Thyroid gland (tissue), 4 donors: ENCODE measurements around the gene CENPA. TPM values are rescaled to one million over a fixed set of nuclear protein-coding genes. Genes with fewer than 3 reads are reported as not detected.

Experiments
- DNase-seq, 2 donors: peaks; one replicate each; pipeline ENCODE4 v3.0.0-alpha.2; 2019
- H3K27ac ChIP-seq, 3 donors: fragments of 200-600 bp; sonication (generic); 1 replicate in 2 of 3; 2 replicates in 1 of 3; pipeline ENCODE4 v1.5.1; 2016 to 2019; ENCODE audit warnings: mild to moderate bottlenecking in 1 of 3, moderate library complexity in 1 of 3
- H3K27me3 ChIP-seq: fragments of 200-600 bp; sonication (generic); one replicate; pipeline ENCODE4 v1.5.1; 2019
- H3K36me3 ChIP-seq, 2 donors: fragments of 200-600 bp; sonication (generic); one replicate each; pipeline ENCODE4 v1.5.1; 2016 to 2019
- H3K4me1 ChIP-seq, 2 donors: fragments of 200-600 bp; sonication (generic); one replicate each; pipeline ENCODE4 v1.5.1; 2017 to 2019
- H3K4me3 ChIP-seq, 3 donors: fragments of 200-600 bp; sonication (generic); replicated peaks in 1 of 3; 1 replicate in 2 of 3; 2 replicates in 1 of 3; pipeline ENCODE4 v1.5.1; 2016; ENCODE audit warnings: mild to moderate bottlenecking in 1 of 3
- H3K9me3 ChIP-seq: fragments of 200-600 bp; sonication (generic); one replicate; pipeline ENCODE4 v1.5.1; 2017
- POLR2A ChIP-seq, 2 donors: fragments of 450-650 bp; IDR thresholded peaks; one replicate each; pipeline ENCODE4 v1.6.1; 2017; ENCODE audit warnings: antibody characterized with exemption in 2 of 2, mild to moderate bottlenecking in 2 of 2, moderate library complexity in 1 of 2
- WGBS, 2 donors: methylation state at CpG; one replicate each; pipeline ENCODE4 v1.1.5; 2017; 5-methylcytosine and 5-hydroxymethylcytosine counted together
- intact Hi-C: fragments of 100-400 bp; cut with DNase I; formaldehyde crosslinking; loops from one replicate; pipeline ENCODE4 v1.15.1; 2023
- total RNA-seq, 4 donors: library from RNA; depleted of rRNA; stranded (reverse); fragments of >200 nt; gene quantifications; one replicate each; pipeline ENCODE4 v1.2.3, GENCODE V29; 2016
- TF ChIP-seq, protein P1 (sequence below), 6 experiments: fragments of 200-600 bp in 3 of 6; fragments of 450-650 bp in 3 of 6; sonication (generic) in 3 of 6; IDR thresholded peaks; one replicate each; pipeline ENCODE4 v1.5.1; 2016 to 2019; ENCODE audit warnings: antibody characterized with exemption in 6 of 6, mild to moderate bottlenecking in 2 of 6, inconsistent platforms in 1 of 6, moderate library complexity in 1 of 6

The CENPA gene
- total RNA-seq = under 1 TPM in 1 of 4 donors, not detected in 3; 0.67 TPM

DNA sequence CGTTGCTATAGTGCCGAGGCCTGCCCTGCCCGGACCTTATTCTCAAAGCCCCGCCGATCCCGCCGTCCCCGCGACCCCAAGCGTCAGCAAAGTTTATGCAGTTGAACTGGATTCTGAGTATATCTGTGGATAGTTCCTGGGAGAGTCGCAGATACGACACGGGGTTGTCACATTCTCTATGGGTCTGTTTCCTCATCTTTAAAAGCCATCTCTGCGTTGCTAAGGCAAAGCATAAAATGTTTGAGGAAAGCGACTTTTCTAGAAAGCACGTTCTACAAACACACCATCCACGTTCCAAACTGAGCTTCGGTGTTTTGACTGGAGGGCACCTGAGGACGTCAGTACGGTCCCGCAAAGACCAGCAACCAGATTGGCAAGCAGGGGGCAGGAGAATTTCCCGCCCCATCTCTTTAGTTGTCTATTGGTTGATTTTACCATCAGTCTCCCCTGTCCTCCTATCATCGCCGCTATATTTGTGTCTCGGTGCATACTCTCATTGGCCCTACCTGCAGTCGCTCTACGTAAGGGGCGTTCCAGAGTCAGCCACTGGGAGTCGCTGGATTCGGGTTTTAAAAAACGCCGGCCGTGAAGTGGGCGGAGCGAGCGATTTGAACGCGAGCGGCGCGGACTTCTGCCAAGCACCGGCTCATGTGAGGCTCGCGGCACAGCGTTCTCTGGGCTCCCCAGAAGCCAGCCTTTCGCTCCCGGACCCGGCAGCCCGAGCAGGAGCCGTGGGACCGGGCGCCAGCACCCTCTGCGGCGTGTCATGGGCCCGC lies at the start of gene CENPA:
Gene CENPA, plus strand, starts transcription at position 626 of the 776 bp plus-strand sequence. Its CDS starts 141 bp downstream, at position 767.
- H3K4me1 ChIP-seq = peaks cover 10 to 12% of the 10 kb centered on the region in 2 donors
- TF ChIP-seq, protein P1, sequence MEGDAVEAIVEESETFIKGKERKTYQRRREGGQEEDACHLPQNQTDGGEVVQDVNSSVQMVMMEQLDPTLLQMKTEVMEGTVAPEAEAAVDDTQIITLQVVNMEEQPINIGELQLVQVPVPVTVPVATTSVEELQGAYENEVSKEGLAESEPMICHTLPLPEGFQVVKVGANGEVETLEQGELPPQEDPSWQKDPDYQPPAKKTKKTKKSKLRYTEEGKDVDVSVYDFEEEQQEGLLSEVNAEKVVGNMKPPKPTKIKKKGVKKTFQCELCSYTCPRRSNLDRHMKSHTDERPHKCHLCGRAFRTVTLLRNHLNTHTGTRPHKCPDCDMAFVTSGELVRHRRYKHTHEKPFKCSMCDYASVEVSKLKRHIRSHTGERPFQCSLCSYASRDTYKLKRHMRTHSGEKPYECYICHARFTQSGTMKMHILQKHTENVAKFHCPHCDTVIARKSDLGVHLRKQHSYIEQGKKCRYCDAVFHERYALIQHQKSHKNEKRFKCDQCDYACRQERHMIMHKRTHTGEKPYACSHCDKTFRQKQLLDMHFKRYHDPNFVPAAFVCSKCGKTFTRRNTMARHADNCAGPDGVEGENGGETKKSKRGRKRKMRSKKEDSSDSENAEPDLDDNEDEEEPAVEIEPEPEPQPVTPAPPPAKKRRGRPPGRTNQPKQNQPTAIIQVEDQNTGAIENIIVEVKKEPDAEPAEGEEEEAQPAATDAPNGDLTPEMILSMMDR (IDR thresholded peaks at IDR 0.05) = peak in 2 of 6 experiments; percentile 24 to 38
- TF ChIP-seq POLR2A (IDR thresholded peaks at IDR 0.05) = no peak
- intact Hi-C loops = no loop called here
- peak within 1 kb of the TSS in 2 of 3 donors; percentile 45 to 69 for H3K4me3 ChIP-seq
- DNase-seq = peak; percentile 97 to 98
- 2 to 3% methylated on average over 33 to 34 of the region's 55 CpGs for WGBS, 2 donors
- peaks cover 4 to 6% of the 10 kb centered on the region in 2 donors for H3K36me3 ChIP-seq
- no peaks in the 10 kb centered on the region for H3K27me3 ChIP-seq
- H3K27ac ChIP-seq = peak within 1 kb of the TSS in 2 of 3 donors; percentile 50 to 67
- no peaks in the 10 kb centered on the region for H3K9me3 ChIP-seq

- H3K9me3 ChIP-seq = no peaks in the 10 kb centered on the region
- TF ChIP-seq POLR2A (IDR thresholded peaks at IDR 0.05) = no peak
- DNase-seq = no peak
- H3K4me3 ChIP-seq = no peak overlapping the region
- H3K36me3 ChIP-seq = no peaks in the 10 kb centered on the region
- H3K4me1 ChIP-seq = peaks cover 8 to 13% of the 10 kb centered on the region in 2 donors
- no peak overlapping the region for H3K27ac ChIP-seq
- WGBS, 2 donors = 86 to 88% methylated on average over 4 of the region's 4 CpGs
- intact Hi-C loops = no loop called here
- no peaks in the 10 kb centered on the region for H3K27me3 ChIP-seq
Measured at GRCh38 chr2:26737221-26737620, 48.6 kb upstream of the CENPA start.

DNA sequence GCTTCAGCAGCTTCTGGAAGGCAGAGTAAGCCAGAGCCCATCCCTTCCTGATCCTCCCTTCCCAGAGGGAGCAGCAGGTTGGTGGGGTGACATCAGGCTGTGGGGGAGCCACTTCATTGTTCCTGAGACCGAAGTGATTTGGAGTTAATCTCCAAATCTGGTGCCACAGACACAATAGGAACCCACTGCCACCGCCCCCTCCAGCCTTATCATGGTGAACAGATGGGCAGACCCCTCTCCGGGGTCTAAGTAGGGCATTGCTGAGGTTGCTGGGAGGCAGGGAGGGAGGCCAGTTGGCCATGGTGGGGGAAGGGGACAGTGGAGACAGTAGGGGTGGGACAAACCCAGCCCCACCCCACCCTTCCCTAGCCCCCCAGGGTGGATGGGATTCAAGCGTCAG lies 47.4 kb upstream of the CENPA start:
- no peak for DNase-seq
- TF ChIP-seq, protein P1 (IDR thresholded peaks at IDR 0.05) = no peak
- no peak for TF ChIP-seq POLR2A (IDR thresholded peaks at IDR 0.05)
- H3K36me3 ChIP-seq = no peaks in the 10 kb centered on the region
- H3K4me3 ChIP-seq = no peak overlapping the region
- peaks cover 8 to 13% of the 10 kb centered on the region in 2 donors for H3K4me1 ChIP-seq
- 80 to 91% methylated on average over 4 of the region's 4 CpGs for WGBS, 2 donors
- no peaks in the 10 kb centered on the region for H3K9me3 ChIP-seq
- no peak overlapping the region for H3K27ac ChIP-seq
- intact Hi-C loops = no loop called here
- H3K27me3 ChIP-seq = no peaks in the 10 kb centered on the region

GRCh38 chr2:26739514-26739913 lies 46.3 kb upstream of the CENPA start:
- no peak overlapping the region for H3K4me3 ChIP-seq
- no peak overlapping the region for H3K27ac ChIP-seq
- H3K36me3 ChIP-seq = no peaks in the 10 kb centered on the region
- no peaks in the 10 kb centered on the region for H3K27me3 ChIP-seq
- no peak for DNase-seq
- intact Hi-C loops = no loop called here
- H3K9me3 ChIP-seq = no peaks in the 10 kb centered on the region
- TF ChIP-seq POLR2A (IDR thresholded peaks at IDR 0.05) = no peak
- 96 to 98% methylated on average over 7 of the region's 7 CpGs for WGBS, 2 donors
- peaks cover 8 to 13% of the 10 kb centered on the region in 2 donors for H3K4me1 ChIP-seq

- TF ChIP-seq POLR2A (IDR thresholded peaks at IDR 0.05) = no peak
- intact Hi-C loops = no loop called here
- no peak overlapping the region for H3K4me3 ChIP-seq
- H3K36me3 ChIP-seq = no peaks in the 10 kb centered on the region
- H3K9me3 ChIP-seq = no peaks in the 10 kb centered on the region
- H3K4me1 ChIP-seq = peaks cover 8 to 13% of the 10 kb centered on the region in 2 donors
- DNase-seq = no peak
- WGBS, 2 donors = 85 to 87% methylated on average over 6 of the region's 6 CpGs
- no peak overlapping the region for H3K27ac ChIP-seq
- no peaks in the 10 kb centered on the region for H3K27me3 ChIP-seq
Measured at GRCh38 chr2:26740346-26740745, 45.5 kb upstream of the CENPA start.

DNA sequence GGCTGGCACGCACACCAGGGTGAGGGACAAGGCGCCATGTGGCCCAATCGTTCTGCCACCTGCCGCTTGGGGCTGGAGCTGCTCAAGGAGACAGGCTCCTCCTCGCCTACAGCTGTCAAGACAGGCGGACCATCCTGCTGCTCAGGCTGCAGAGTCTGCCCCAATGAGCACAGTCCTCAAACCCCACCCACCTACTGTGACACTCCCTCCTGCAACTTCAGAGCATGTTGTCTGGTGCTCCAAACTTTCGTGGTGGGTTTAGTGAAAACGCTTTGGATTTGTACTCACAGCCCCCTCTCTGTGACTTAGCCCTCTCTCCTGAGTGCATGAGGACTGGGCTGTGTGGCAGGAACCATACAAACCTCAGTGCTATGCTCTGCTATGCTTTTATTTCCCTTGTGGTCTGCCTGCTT lies 45.0 kb upstream of the CENPA start:
- Histone ChIP-seq H3K36me3 (no peaks in the 10 kb centered on the region), H3K4me3 (no peak overlapping the region), H3K4me1 (peaks cover 7 to 8% of the 10 kb centered on the region in 2 donors), H3K27me3 (no peaks in the 10 kb centered on the region), H3K9me3 (no peaks in the 10 kb centered on the region), H3K27ac (no peak overlapping the region)
- intact Hi-C loops = no loop called here
- TF ChIP-seq POLR2A (IDR thresholded peaks at IDR 0.05) = no peak
- TF ChIP-seq, protein P1 (IDR thresholded peaks at IDR 0.05) = no peak
- WGBS, 2 donors = 67 to 70% methylated on average over 8 of the region's 8 CpGs
- DNase-seq = no peak
